Measurements from ENCODE around the gene CARS2. TPM values are rescaled to one million over a fixed set of nuclear protein-coding genes. Genes with fewer than 3 reads are reported as not detected.
"Not testable (repeated sequence)": the region's sequence is repeated elsewhere in the genome, so short reads cannot be mapped to it uniquely, and the experiment has no call there.

The CARS2 gene
- total RNA-seq, 1 experiment from 2014 or later, result 91.1 TPM

DNA sequence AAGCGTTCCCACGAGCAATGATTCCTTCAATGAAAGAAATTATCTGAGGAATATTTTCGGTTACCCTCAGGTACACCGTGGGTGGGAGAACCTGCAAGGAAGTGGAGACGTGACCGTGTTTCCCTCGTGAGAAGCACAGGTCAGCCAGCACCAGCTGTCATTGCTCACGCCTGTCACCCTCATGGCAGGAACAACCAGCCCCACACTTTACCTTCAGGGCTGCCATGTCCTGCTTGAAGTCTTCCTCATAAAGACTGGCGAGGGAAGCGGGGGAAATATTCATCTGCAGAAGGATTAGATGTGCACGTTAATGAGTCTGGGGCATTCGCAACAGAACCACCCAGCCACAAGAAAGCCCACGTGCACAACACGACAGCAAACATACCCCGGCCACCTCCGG is 18.2 kb downstream of the CARS2 start:
- in situ Hi-C loops (cut with HindIII; ENCODE audit: low sequenced_read_pairs), result no loop called here
- DNase-seq (ENCODE audit: low spot score), result no peak

DNA sequence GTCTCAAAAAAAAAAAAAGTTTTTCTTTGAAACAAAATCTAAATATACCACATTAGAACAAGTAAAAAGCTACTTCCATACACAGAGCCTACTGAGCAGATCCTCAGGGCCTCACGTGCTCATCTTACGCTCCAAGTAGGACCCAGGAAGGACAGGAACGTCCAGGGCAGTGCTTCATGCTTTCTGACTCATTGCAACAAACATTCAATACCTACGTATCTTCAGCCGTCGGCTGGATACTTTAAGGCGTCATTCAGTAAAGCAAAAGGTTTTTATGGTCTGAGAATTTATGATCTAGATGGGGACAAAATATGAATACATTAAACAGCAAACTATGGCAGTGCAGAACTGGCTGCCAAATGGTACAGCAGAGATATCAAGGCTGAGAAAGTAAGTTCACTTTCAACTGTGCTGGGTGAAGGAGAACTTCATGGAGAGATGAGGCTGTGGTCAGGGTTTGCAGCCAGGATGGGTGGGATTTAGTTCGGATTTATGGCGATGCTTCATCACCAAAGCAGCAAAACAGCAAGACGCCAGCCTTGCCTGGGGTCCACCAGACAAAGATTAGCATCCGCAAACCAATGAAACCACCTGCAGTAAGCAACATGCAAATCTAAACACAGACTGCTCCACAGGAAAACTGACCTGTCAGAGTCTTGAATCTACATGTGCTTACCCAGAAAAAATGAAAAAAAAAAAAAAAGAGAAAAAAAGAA is 20.5 kb downstream of the CARS2 start:
- in situ Hi-C loops (cut with HindIII; ENCODE audit: low sequenced_read_pairs), result no loop called here
- DNase-seq (ENCODE audit: low spot score), result no peak

DNA sequence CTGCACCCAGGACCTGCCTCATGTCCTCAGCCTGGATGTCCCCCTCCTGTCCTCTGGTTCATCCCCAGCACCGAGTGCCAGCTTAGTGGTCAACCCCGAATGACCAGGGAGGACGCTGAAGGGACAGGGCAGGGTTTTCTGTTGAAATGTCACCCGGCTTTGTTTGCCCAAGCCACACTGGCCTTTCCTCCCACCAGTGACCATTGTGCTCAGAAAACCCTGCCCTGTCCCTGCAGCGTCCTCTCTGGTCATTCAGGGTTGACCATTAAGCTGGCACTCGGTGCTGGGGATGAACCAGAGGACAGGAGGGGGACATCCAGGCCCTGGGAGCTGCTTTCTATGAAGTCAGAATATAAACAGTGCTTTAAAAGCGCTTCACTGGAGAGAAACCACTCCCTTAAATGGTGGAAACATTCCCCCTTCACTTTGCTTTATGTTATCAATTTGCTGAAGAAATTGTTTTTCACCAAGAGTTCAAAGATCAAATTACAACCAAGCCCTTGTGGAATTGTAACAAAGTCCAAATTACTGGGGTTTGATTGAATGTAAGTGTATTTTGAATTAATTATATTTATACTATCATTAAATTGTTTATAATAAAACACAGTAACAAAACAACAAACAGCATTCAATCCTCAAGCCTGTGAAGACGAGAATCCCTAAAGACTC is 21.4 kb downstream of the CARS2 start:
- in situ Hi-C loops (cut with HindIII; ENCODE audit: low sequenced_read_pairs), result no loop called here
- no peak for DNase-seq (ENCODE audit: low spot score)

DNA sequence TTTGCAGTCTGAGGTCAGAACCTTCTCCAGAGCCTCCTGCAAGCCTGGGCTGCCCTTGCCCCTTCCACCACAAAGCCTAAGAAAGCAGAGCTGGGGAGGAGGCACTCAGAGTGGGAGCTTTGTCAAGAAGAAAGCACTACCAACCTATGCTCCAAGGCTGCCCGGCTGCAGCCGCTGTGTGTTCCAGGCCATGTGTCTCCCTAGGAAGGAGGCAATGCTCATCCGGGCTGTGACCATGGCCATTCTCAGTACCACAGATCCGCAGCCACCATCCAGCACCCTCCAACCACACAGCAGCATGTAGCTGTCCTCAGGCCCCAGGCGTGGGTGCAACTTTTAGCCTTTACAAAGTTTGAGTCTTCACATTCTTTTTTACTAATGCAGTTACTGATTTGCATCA is 22.0 kb downstream of the CARS2 start:
- in situ Hi-C loops (cut with HindIII; ENCODE audit: low sequenced_read_pairs), result no loop called here
- no peak for DNase-seq (ENCODE audit: low spot score)

DNA sequence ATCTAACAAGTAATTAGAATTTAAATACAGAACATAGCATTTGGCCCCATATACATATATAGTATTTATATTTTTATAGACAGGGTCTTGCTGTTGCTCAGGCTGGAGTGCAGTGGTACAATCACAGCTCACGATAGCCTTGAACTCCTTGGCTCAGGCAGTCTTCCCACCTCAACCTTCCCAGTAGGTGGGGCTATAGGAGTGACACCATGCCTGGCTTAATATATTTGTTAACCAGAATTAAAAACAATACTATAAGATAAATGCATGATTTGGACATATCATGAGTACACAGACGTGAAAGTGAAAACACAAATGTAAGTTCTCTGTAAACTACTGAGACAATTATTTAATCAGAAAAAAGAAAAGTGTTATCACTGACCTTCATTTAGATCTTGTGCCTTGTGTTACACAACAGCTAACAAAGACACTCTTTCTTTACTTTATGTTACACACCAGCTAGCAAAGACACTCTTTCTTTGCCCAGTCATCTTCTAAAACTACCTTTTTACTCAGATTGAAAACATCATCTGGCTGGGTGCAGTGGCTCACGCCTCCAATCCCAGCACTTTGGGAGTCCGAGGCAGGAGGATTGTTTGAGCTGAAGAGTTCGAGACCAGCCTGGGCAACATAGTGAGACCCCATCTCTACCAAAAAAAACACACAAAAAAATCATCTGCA is 22.6 kb downstream of the CARS2 start:
- no peak for DNase-seq (ENCODE audit: low spot score)
- in situ Hi-C loops (cut with HindIII; ENCODE audit: low sequenced_read_pairs), result no loop called here

DNA sequence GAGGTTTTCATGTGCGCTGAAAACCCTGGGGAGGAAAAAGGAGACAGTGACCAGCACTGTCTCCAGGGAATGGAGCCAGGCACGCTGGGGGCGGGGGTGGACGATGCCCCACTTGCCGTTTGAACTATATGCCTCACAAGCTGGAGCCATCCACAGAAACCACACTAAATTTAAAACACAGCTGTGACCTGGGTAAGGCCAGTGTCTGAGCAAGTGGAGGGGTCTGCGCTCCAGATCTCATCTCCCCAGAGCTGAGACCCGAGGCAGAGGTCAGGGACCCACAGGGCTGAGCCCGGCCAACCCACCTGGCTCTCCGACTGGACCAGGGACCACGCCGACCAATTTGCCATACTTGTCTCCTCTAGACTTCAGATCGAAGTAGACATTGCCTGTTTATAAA is 23.2 kb downstream of the CARS2 start:
- DNase-seq (ENCODE audit: low spot score), result no peak
- in situ Hi-C loops (cut with HindIII; ENCODE audit: low sequenced_read_pairs), result no loop called here

DNA sequence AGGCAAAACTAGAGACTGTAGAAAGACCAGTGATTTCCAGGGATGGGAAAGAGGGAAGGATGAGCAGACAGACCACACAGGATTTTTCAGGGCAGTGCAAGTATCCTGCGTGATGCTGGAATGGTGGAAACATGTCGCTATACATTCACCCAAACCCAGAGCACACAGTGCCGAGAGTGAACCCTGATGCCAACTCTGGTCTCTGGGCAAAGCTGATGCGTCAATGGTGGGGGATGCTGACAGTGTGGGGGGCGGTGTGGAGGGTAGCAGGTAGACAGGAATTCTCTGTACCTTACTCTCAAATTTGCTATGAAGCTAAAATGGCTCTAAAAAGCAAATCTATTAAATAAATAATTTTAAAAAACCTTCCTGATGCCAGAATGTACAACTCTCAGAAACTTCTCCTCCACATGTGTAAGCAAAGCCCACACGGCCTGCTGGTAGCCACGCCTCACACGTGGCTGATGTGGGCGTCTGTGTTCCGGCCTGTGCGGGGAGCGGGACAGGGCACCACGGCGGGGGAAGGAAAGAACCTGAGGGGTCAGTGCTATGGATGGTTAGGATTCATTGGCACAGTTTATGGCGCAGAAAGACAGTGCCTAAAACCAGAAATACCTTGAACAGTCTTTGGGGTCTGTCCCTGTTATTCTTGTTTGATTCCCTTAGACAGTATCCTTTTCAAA is 23.9 kb downstream of the CARS2 start:
- in situ Hi-C loops (cut with HindIII; ENCODE audit: low sequenced_read_pairs), result no loop called here

DNA sequence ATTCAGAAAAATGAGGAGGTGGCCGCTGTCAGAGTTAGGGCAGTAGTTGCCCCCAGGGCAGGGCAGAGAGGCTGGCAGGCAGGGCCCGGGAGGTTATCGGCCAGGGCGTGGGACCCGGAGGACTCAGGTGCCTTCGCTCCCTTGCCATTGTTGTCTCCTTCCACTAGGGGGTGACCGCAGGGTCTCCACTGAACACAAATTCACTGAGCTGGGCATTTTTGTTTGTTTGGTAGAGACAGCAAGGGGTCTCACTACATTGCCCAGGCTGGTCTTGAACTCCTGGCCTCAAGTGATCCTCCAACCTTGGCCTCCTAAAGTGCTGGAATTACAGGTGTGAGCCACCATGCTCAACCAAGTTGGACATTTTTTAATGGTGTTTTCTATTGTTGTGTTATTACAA is 25.1 kb downstream of the CARS2 start:
- in situ Hi-C loops (cut with HindIII; ENCODE audit: low sequenced_read_pairs), result no loop called here

More for the DNA sequence above, 23.9 kb downstream of the CARS2 start:
- DNase-seq (ENCODE audit: low spot score), result no peak

DNA sequence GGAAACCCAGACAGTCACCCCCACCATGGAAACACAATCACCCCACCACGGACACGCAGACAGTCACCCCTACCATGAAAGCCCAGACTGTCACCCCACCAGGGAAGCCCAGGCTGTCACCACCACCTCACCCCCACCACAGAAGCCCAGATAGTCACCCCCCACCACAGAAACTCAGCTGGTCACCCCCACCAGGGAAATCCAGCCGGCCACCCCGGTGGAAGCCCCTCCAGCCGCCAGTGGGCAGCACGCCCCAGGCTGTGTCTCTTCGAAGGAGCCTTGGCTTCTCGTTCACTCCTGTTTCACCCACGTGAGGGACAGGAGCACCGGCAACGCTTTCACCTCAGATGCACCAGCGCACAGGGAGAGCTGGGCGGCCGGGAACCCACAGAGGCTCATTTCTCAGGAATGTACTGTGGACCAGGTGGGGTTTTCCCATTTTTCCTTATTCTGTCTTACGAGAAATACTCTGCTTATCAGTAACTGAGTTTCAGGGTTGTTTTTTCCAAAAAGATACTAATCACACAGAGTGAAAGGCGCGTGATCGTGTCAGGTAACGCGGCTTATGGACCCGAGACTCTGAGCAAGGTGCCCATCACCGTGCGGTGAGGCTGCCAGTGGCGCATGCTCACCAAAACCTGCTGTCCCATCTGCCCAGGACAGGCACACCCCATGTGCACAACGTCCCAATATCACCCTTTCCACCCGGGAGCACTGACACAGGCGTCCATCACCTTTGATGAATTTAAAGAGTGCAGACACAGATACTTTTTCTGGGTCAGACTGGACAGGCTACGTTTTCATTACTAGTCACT is 28.0 kb downstream of the CARS2 start:
- in situ Hi-C loops (cut with HindIII; ENCODE audit: low sequenced_read_pairs), result no loop called here

More for the DNA sequence above, 25.1 kb downstream of the CARS2 start:
- no peak for DNase-seq (ENCODE audit: low spot score)

DNA sequence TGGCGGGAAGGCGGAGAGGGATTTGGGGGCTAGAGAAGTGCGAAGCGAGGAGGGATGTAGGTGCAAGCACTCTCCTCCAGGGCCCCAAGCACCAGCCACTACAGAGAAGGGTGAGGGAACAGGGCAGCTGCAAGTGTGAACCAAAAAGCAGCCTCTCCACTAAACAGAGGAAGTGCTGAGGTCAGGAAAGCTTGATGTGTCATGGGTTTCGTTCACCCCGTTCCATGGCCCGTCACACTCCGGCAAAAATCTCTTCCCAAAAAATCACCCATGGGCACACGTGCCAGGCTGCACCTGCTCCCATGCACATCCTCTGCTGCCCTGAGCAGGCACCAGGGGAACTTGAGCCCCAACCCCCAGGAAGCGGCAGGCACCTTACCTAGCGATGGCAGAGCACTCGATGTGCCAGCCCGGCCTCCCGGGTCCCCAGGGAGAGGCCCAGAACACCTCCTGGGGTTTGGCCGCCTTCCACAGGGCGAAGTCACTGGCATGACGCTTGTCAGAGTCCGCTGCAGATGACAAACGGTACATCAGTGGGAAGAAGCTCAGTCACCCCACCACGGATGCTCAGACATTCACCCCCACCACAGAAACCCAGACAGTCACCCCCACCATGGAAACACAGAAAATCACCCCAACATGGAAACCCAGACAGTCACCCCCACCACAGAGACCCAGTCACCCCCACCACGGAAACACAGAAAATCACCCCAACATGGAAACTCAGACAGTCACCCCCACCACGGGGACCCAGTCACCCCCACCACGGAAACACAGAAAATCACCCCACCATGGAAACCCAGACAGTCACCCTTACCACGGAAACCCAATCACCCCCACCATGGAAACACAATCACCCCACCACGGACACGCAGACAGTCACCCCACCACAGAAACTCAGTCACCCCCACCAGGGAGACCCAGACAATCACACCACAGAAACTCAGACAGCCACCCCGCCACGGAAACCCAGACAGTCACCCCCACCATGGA is 29.0 kb downstream of the CARS2 start:
- in situ Hi-C loops (cut with HindIII; ENCODE audit: low sequenced_read_pairs), result no loop called here
- DNase-seq (ENCODE audit: low spot score), result peak; percentile 14

More for the DNA sequence above, 28.0 kb downstream of the CARS2 start:
- peak; percentile 64 for DNase-seq (ENCODE audit: low spot score)

DNA sequence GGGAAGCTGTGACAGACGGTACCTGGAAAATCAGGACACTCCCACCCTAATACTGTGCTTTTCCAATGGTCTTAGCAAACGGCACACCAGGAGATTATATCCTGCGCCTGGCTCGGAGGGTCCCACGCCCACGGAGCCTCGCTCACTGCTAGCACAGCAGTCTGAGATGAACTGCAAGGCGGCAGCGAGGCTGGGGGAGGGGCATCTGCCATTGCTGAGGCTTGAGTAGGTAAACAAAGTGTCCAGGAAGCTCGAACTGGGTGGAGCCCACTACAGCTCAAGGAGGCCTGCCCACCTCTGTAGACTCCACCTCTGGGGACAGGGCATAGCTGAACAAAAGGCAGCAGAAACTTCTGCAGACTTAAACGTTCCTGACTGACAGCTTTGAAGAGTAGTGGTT is 36.1 kb downstream of the CARS2 start:
- DNase-seq (ENCODE audit: low spot score); in situ Hi-C loops (cut with HindIII; ENCODE audit: low sequenced_read_pairs): not testable (repeated sequence)

DNA sequence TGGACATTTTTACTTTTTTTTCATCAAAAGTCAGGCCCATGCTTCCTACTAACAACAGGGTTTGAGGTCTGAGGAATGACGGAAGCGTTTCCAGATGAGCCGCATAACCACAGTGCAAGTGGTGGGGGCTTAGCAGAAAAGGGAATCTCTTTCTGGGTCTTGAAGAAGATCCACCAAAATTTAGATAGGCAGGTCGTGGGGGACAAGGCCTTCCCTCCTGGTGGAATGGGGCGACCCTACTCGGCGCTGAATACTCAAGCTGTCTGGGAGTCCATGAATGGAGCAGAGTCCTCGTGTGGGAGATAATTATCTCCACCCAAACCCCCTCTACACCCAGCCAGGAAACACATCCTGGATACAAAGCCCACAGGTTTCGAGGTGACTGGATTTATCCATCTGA is 36.9 kb downstream of the CARS2 start:
- in situ Hi-C loops (cut with HindIII; ENCODE audit: low sequenced_read_pairs), result no loop called here
- no peak for DNase-seq (ENCODE audit: low spot score)

DNA sequence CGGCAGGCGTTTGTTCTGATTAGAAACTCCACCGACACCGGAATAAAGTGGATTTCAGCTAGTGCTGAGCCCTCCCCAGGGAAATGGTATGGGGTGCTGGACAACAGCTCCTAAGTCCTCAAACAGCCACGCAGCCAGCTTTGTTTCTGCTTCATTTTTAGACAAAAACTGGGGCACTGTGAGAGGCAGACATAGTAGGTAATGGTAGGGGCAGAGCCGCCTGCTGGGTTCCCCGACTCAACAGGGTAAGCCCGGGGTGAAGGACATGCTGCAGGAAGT is 39.7 kb downstream of the CARS2 start:
- in situ Hi-C loops (cut with HindIII; ENCODE audit: low sequenced_read_pairs), result no loop called here
- no peak for DNase-seq (ENCODE audit: low spot score)

DNA sequence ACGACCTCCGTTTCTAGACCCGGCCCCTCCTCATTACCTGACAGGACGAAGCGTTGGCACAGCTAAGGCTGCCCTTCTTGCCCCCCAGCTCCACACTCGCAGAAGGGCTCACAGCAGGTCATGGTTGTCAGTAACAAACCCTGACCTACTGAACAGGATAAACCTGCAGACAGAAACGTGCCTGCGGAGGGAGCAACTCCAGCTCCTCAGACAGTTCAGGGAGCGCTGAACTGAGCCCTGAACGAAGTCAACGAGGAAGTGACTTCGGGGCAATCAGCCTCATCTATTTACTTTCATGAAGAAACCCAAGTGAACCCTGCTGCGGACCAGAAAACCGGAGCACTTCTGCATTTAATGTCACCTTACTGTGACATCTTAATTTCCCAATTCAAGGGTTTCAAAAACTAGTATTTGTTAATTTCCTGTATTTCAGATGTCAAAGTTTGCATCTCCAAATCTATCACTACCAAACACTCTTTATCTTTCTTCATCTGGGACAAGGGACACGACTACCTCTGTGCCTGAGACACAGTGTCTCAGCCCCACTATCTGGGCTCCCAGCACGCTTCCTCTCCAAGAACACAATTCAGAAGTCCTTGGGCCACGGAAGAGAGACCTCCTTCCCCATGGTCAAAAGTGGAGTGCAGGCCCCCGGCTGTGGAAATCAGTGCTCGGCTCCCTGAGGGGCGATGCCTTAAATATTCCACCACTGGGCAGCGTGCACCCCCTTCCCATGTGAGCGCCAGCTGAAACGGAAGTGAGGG is 40.2 kb downstream of the CARS2 start:
- no peak for DNase-seq (ENCODE audit: low spot score)
- in situ Hi-C loops (cut with HindIII; ENCODE audit: low sequenced_read_pairs), result no loop called here

DNA sequence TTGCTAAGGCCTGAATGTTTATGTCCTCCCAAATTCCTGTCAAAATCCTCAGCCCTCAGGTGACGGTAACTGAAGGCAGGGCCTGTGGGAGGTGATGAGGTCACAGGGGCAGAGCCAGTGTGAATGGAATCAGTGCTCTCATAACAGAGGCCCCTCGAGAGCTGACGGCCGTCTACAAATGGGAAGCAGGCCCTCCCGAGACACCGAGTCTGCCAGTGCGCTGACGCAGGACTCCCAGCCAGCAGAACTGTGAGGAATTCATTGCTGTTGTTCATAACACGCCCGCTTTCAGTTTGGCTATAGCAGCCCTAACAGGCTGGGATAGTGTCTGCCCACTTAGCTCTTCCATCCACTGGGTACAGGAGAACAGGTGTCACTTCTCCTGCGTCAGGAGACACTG is 41.2 kb downstream of the CARS2 start:
- in situ Hi-C loops (cut with HindIII; ENCODE audit: low sequenced_read_pairs), result no loop called here

DNA sequence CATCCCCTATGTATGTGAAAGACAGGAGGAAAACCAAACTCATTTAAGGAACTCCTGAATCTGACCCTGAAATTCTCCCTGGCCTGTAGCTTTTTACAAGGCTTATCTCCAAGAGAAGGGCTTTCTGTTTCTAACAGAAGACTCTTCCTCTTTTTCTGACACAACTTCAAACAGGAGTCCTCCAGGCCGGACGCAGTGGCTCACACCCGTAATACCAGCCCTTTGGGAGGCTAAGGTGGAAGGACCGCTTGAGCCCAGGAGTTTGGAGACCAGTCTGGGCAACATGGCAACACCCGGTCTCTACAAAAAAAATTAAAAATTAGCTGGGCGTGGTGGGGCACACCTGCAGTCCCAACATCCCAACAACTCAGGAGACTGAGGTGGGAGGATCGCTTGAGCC is 41.9 kb downstream of the CARS2 start:
- DNase-seq (ENCODE audit: low spot score), result no peak
- in situ Hi-C loops (cut with HindIII; ENCODE audit: low sequenced_read_pairs), result no loop called here

More for the DNA sequence above, 41.2 kb downstream of the CARS2 start:
- no peak for DNase-seq (ENCODE audit: low spot score)

DNA sequence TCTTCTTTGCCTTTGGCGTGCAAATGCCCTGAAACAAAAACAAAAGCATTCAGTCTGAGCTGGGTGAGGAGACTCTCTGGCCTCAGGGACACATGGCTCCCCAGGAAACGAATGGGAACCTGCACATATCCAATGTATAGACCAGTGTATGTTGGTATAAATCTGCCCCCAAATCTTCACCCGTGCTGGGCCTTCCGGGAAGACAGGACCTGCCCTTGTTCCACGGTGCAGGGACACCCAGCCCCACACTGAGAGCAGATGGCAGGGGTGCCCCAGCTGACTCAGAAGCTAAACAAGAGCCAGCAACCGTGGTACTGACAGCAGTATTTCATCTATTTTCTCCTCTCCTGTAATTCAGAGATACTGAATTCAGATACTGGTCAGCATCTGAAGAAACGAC is 42.4 kb downstream of the CARS2 start:
- no peak for DNase-seq (ENCODE audit: low spot score)
- in situ Hi-C loops (cut with HindIII; ENCODE audit: low sequenced_read_pairs), result no loop called here

All from G401 (cell line).